ENCODE results near the gene HOXA4. TPM values are rescaled to one million over a fixed set of nuclear protein-coding genes. Genes with fewer than 3 reads are reported as not detected.

Gene HOXA4
- total and polyA plus RNA-seq, 3 donors from 2014 or later, result 1.7 to 3.4 (median 3.3) TPM

GRCh38 chr7:27104341-27105058 lies 26.1 kb downstream of the HOXA4 start:
- H3K27ac ChIP-seq, result no peak overlapping the region
- H3K4me1 ChIP-seq, result no peaks in the 10 kb centered on the region
- no peak overlapping the region for H3K4me3 ChIP-seq
- no peaks in the 10 kb centered on the region for H3K9me3 ChIP-seq
- no peaks in the 10 kb centered on the region for H3K27me3 ChIP-seq
- WGBS, 2 donors, result 17 to 23% methylated on average over 13 of the region's 13 CpGs
- intact Hi-C loops (cut with DNase I; ENCODE audit: low total_unique reads), result no loop called here
- DNase-seq, result no peak
- no peak for TF ChIP-seq CTCF (IDR thresholded peaks at IDR 0.05)
- no peak for TF ChIP-seq POLR2A (IDR thresholded peaks at IDR 0.05)
- no peaks in the 10 kb centered on the region for H3K36me3 ChIP-seq (ENCODE audit: low read depth, missing control alignments)

GRCh38 chr7:27103489-27104226 lies 26.9 kb downstream of the HOXA4 start:
- intact Hi-C loops (cut with DNase I; ENCODE audit: low total_unique reads), result no loop called here
- TF ChIP-seq POLR2A (IDR thresholded peaks at IDR 0.05), result no peak
- TF ChIP-seq CTCF (IDR thresholded peaks at IDR 0.05), result no peak
- Histone ChIP-seq H3K36me3 (ENCODE audit: low read depth, missing control alignments) (no peaks in the 10 kb centered on the region), H3K4me1 (no peaks in the 10 kb centered on the region), H3K9me3 (no peaks in the 10 kb centered on the region), H3K4me3 (no peak overlapping the region), H3K27ac (no peak overlapping the region), H3K27me3 (no peaks in the 10 kb centered on the region)
- no peak for DNase-seq
- WGBS, 2 donors, result 10 to 13% methylated on average over 32 to 35 of the region's 35 CpGs

GRCh38 chr7:27102581-27103442 lies 27.7 kb downstream of the HOXA4 start, which contains the start of gene HOXA2:
TSS of gene HOXA2 (minus strand) at chr7:27102683. CDS start at chr7:27102500, 183 bp downstream.
- intact Hi-C loops (cut with DNase I; ENCODE audit: low total_unique reads), result no loop called here
- Histone ChIP-seq H3K9me3 (no peaks in the 10 kb centered on the region), H3K27ac (no peak within 1 kb of the TSS), H3K4me3 (no peak within 1 kb of the TSS), H3K36me3 (ENCODE audit: low read depth, missing control alignments) (no peaks in the 10 kb centered on the region), H3K4me1 (no peaks in the 10 kb centered on the region), H3K27me3 (no peaks in the 10 kb centered on the region)
- DNase-seq, result no peak
- TF ChIP-seq POLR2A (IDR thresholded peaks at IDR 0.05), result no peak
- TF ChIP-seq CTCF (IDR thresholded peaks at IDR 0.05), result no peak
- WGBS, 2 donors, result 5 to 9% methylated on average over 29 of the region's 29 CpGs

- Histone ChIP-seq H3K36me3 (ENCODE audit: low read depth, missing control alignments) (no peaks in the 10 kb centered on the region), H3K27me3 (no peaks in the 10 kb centered on the region), H3K4me1 (no peaks in the 10 kb centered on the region), H3K27ac (no peak overlapping the region), H3K9me3 (no peaks in the 10 kb centered on the region), H3K4me3 (no peak overlapping the region)
- DNase-seq, result no peak
- TF ChIP-seq POLR2A (IDR thresholded peaks at IDR 0.05) (no peak), CTCF (IDR thresholded peaks at IDR 0.05) (no peak)
- intact Hi-C loops (cut with DNase I; ENCODE audit: low total_unique reads), result no loop called here
- WGBS, 2 donors, result 5% methylated on average over 19 to 36 of the region's 39 CpGs
These were observed 28.5 kb downstream of the HOXA4 start for GRCh38 chr7:27101957-27102580.
